ENCODE measurements around the gene RAB6B.
A peak's percentile ranks its signal among the peaks of the same experiment; 100 is the strongest.
"Not testable (repeated sequence)": the region's sequence is repeated elsewhere in the genome, so short reads cannot be mapped to it uniquely, and the experiment has no call there.

Gene RAB6B

GRCh38 chr3:133805702-133806475 is 89.8 kb downstream of the RAB6B start, which contains the start of gene SRPRB:
TSS of gene SRPRB (plus strand) at chr3:133805815. CDS start at chr3:133805849, 34 bp downstream.
- DNase-seq (ENCODE audit: low read depth) = peak; percentile 91

- no peak for DNase-seq (ENCODE audit: low read depth)
These were observed 90.3 kb downstream of the RAB6B start for GRCh38 chr3:133805384-133805701.

GRCh38 chr3:133804896-133805295 is 90.8 kb downstream of the RAB6B start:
- DNase-seq (ENCODE audit: low read depth) = no peak

- no peak for DNase-seq (ENCODE audit: low read depth)
These were observed 92.2 kb downstream of the RAB6B start for GRCh38 chr3:133803469-133803868.

GRCh38 chr3:133799794-133800585 is 95.7 kb downstream of the RAB6B start:
- no peak for DNase-seq (ENCODE audit: low read depth)

GRCh38 chr3:133797396-133798105 is 98.1 kb downstream of the RAB6B start:
- DNase-seq (ENCODE audit: low read depth) = no peak

GRCh38 chr3:133792171-133792763 is 103.4 kb downstream of the RAB6B start:
- no peak for DNase-seq (ENCODE audit: low read depth)

GRCh38 chr3:133788024-133788423 is 107.7 kb downstream of the RAB6B start:
- DNase-seq (ENCODE audit: low read depth) = no peak

GRCh38 chr3:133783762-133784161 is 111.9 kb downstream of the RAB6B start:
- DNase-seq (ENCODE audit: low read depth) = no peak

- DNase-seq (ENCODE audit: low read depth) = no peak
These were observed 113.2 kb downstream of the RAB6B start for GRCh38 chr3:133782454-133782853.

GRCh38 chr3:133781570-133781969 is 114.1 kb downstream of the RAB6B start:
- DNase-seq (ENCODE audit: low read depth) = no peak

GRCh38 chr3:133780756-133781155 is 114.9 kb downstream of the RAB6B start:
- not testable (repeated sequence) for DNase-seq (ENCODE audit: low read depth)

- DNase-seq (ENCODE audit: low read depth) = no peak
These were observed 116.0 kb downstream of the RAB6B start for GRCh38 chr3:133779626-133780203.

GRCh38 chr3:133777807-133778568 is 117.7 kb downstream of the RAB6B start:
- DNase-seq (ENCODE audit: low read depth) = no peak

GRCh38 chr3:133776794-133777438 is 118.8 kb downstream of the RAB6B start:
- DNase-seq (ENCODE audit: low read depth) = no peak

- DNase-seq (ENCODE audit: low read depth) = no peak
These were observed 119.8 kb downstream of the RAB6B start for GRCh38 chr3:133775835-133776234.

- no peak for DNase-seq (ENCODE audit: low read depth)
These were observed 120.4 kb downstream of the RAB6B start for GRCh38 chr3:133775309-133775708.

All from stimulated activated CD8-positive, alpha-beta memory T cell treated with anti-CD3 and anti-CD28 coated beads, Interleukin-15, amount 100 ng/mL, for 1 hour (primary cell).